GDM1 (cell line): Measurements from ENCODE around the gene POU2F1.
A peak's percentile ranks its signal among the peaks of the same experiment; 100 is the strongest.
"Not testable (repeated sequence)": the region's sequence is repeated elsewhere in the genome, so short reads cannot be mapped to it uniquely, and the experiment has no call there.

Experiments used
- DNase-seq: peaks from one replicate; lab custom pipeline; 2025; lab: John Stamatoyannopoulos, UW

Gene POU2F1

GRCh38 chr1:167314671-167315070 is 94.0 kb downstream of the POU2F1 start:
- no peak for DNase-seq

DNA sequence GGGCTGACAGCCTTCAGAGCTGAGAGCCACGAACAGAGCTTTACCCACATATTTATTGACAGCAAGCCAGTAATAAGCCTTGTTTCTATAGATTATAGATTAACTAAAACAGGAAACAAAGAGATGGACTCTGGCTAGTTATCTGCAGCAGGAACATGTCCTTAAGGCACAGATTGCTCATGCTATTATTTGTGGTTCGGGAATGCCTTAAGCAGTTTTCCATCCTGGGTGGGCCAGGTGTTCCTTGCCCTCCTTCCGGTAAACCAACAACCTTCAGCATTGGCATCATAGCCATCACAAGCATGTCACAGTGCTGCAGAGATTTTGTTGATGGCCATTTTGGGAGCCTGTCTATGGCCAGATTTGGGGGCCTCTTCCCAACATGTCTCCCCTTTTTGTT is 96.8 kb downstream of the POU2F1 start:
- no peak for DNase-seq

DNA sequence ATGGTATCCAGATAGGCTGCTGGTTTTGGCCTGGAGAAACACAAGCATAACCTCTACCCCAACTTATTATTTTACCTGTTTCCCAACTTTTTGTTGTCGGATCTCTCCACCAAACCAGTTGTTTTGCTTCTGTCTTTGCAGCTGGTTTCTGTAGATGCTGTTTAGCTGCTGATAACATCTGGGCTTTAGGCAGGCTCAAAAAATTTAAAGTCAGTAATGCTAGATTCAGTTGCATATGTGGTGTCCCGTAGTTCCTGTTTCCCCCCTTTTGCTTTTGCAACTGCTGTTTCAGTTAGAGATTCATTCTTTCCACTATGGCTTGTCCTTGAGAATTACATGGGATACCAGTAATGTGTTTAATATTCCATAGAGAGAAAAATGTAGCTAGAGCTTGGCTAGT is 98.5 kb downstream of the POU2F1 start:
- not testable (repeated sequence) for DNase-seq

DNA sequence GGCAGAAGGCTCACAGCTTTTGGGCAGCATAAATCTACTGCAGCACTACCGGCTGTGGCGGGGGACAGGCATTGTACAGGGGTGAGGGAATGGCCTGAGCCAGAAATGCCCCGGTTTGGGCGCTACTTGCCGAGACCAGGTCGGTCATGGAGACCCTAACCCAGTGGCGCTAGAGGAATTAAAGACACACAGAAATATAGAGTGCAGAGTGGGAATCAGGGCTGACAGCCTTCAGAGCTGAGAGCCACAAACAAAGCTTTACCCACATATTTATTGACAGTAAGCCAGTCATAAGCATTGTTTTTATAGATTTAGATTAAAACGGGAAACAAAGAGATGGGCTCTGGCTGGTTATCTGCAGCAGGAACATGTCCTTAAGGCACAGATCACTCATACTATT is 101.8 kb downstream of the POU2F1 start:
- DNase-seq: no peak

DNA sequence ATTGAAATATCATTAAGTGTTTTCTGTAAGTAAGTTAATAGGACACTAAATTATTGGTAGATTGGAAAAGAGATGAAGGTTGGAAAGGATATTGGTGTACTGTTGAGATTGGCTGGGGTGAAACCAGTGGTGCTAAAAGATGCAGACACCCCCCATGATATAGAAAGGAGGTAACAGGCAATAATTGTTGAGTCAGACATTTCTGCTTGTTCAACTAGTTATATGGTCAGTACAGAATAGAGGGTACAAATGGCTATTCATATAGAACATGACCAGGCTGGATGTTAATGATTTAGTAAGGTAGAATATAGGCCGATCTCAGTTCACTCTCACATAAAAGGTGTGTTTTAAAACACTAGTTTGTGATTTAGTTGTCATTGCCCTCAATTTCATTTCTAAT is 104.5 kb downstream of the POU2F1 start:
- DNase-seq: no peak

DNA sequence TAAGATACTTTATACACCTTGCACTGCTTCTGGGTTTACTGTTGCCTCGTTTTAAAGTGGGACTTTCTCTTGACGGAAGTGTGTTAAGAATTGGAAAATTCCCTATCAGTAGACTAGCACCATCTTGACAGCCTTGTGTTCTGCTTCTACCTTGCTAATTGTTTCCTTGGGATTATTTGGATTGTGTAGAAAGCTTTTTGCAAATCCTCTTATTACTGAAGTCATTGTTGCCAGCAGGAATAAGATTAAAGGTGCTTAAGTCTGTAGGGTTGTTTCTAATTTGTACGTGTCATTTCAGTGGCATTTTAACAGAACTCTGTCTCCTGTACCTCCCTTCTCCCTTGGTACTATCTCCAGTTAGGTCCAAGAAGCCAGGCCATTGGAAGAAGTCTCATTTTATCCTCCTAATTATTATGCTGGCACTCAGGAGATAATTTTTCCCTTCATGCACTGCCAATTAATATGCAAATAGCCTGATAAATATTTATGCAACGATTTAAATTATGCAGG is 107.7 kb downstream of the POU2F1 start:
- no peak for DNase-seq

DNA sequence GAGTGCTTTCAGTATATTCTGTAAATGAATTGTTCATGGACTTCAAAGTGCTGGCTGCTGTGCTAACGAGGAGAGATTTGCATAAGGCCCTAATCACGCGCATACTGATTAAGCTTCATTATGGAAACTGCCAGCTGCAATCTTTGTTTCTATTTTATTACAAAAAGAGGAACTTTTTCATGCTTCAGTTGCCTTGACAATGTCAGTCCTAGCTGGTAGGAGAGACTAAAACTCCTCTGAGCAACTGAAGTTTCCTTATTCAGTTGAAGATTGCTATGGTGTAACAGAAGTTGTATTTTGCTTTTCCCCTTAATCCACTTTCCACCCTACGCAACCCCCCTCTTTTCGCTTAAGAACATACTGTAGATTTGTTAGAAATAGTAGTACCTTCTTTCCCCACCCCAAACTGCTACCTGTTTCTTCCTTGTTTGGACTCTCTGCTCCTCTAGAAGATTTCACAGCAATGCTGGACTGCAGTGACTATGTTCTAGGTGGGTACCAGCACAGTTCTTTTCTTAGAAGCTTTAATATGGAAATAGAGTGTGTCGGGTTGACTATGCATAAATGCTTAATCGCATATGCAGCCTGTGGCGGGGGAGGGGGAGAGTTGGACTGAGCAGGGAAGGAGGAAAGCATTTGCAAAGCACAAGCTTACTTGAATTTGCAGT is 108.3 kb downstream of the POU2F1 start:
- DNase-seq: peak; percentile 22

DNA sequence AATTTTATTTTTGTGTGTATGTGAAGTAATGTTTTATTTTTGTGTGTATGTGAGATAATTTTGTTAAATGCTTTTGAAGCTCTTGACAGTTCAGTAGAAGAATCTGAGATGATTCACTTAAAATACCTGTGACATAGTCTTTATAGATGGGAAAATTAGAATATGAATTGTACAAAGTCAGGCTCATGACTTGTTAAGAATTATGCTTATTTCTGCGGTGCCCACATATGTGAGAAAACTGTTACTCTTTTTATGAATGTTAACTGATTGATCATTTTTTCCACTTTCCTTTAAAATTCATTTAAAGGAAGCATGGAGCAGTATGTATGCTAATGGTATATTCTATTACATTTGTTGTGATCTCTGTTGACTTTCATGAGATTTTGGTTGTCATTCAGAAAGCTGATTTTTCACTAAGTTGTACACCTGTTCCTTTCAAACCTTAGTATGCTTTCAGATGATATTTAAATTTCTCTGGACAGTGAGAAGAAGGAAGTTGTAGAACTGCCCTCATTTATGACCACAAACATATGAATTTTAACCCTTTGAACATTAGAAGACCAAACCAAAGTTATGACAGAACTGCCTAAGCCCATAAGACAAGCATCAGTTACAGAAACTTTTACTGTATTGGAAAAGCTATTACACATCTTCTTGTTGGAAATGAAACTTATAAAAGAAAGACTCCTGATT is 110.1 kb downstream of the POU2F1 start:
- no peak for DNase-seq

DNA sequence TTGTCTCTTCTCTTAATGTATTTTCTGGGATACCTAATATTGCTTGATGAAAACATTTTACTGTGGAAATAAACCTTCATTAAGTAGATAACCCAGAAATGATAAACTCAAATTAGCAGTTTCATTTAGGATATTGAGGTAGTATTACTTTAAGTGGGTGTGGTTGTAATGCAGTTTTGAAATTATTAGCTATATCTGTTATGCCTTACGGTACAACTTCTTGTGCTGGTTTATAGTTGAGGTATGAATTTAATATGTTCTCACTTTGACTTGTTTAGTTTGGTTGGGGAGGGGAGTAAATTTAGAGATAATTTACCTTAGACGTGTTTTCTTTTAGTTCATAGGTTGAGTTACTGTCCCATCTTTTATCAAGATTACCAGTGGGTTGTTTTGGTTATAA is 111.0 kb downstream of the POU2F1 start:
- no peak for DNase-seq

GRCh38 chr1:167332503-167332902 is 111.8 kb downstream of the POU2F1 start:
- no peak for DNase-seq

DNA sequence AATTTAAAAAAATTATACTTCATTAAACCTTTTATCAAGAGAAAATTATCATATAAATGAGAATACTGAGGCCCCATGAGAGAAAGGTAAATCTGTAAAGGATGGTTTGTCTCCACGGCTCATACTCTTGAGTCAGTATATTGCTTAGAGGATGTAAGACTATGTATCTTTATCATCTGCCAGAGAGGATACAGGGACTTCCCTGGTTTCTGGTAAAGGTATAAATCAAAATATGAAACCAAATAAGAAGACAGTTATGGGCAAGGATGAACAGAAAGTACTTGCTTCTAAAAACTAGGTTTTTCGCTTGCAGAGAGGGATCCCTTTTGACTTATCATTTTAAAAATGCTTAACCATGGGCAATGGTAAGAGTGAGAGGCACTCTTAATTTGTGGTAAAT is 112.4 kb downstream of the POU2F1 start:
- no peak for DNase-seq

GRCh38 chr1:167333703-167334102 is 113.0 kb downstream of the POU2F1 start:
- DNase-seq: no peak

GRCh38 chr1:167339405-167339804 is 118.7 kb downstream of the POU2F1 start:
- DNase-seq: no peak

DNA sequence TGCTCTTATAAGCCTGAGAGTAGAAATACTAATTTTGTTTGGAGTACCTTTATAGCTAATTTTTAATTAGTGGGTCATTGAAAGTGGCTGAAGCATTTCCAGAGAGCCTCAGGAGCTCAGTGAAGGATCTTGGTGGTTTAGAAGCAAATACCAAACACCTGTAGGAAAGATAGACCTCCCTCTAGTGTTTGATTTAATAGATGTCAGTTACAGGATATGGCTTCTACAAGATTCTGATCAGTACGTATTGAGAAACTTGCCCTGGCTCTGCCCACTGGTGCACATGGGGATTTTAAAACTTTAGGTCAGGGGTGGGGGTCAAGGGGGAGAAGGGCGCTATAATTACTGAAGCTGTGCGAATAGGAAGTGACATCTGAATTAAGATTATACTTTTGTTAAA is 122.2 kb downstream of the POU2F1 start:
- DNase-seq: no peak

GRCh38 chr1:167344112-167344511 is 123.4 kb downstream of the POU2F1 start:
- no peak for DNase-seq

DNA sequence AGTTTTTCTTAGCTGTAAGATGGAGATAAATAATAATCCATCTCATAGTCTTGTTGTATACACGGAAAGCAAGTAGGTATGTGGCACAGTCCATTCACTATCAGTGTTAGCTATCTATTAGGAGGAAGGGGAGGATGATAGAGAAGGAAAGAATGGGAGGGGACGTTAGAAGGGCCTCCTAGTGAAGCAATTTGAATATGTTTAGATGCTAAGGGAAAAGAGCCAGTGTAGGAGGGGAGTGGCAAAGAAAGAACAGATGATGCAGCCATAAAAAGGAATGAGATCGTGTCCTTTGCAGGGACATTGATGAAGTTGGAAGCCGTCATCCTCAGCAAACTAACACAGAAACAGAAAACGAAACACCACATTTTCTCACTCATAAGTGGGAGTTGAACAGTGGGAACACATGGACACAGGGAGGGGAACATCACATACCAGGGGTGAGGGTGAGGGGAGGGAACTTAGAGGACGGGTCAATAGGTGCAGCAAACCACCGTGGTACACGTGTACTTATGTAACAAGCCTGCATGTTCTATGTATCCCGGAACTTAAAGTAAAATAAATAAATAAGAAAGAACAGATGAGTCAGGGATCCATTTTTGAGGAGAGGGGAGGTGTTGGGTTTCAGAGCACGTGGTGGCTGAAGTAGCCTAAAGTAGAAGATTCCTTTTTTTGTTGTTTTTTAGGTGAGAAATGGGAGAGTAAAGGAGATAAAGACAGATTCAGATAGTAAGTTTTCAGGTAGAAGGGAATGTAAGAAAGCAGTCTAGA is 124.1 kb downstream of the POU2F1 start:
- no peak for DNase-seq

DNA sequence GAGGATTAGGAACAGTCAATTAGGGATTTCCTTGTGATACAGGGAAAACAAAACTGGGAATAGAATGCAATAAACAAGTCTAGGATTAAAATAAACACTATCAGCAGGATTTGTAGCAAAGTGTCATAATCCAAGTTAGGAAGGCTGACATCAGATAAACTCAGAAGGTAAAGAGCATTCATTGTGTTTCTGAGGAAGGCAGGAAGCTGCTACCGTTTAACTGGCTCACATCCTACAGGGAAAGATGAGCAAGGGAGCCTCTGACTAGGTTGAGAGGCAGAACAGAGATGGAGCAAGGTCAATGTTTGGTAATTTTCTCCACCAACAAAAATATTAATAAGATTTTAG is 124.7 kb downstream of the POU2F1 start:
- DNase-seq: no peak

GRCh38 chr1:167357305-167357704 is 136.6 kb downstream of the POU2F1 start:
- no peak for DNase-seq

DNA sequence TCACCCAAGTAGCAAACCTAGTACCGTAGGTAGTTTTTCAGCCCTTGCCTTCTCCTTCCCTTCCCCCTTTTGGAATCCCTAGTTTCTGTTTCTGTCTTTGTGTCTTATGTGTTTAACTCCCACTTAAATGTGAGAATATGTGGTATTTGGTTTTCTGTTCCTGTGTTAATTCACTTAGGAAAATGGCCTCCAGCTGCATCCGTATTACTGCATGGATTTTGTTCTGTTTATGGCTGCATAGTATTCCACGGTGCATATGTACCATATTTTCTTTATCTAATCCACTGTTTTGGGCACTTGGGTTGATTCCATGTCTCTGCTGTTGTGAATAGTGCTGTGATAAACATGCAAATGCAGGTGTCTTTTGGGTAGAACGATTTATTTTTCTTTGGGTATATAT is 138.6 kb downstream of the POU2F1 start:
- no peak for DNase-seq

DNA sequence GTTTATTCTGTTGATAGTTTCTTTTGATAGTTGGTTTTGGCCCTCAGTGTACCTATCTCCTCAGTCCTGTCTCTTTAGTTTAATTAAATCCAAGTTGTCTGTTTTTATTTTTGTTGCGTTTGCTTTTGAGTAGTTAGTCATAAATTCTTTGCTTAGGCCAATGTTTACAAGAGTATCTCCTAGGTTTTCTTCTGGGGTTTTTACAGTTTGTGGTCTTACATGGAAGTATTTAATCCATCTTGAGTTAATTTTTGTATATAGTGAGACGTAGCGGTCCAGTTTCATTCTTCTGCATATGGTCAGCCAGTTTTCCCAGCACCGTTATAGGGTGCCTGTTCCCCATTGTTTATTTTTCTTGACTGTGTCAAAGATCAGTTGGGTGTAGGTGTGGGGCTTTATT is 139.4 kb downstream of the POU2F1 start:
- DNase-seq: no peak

DNA sequence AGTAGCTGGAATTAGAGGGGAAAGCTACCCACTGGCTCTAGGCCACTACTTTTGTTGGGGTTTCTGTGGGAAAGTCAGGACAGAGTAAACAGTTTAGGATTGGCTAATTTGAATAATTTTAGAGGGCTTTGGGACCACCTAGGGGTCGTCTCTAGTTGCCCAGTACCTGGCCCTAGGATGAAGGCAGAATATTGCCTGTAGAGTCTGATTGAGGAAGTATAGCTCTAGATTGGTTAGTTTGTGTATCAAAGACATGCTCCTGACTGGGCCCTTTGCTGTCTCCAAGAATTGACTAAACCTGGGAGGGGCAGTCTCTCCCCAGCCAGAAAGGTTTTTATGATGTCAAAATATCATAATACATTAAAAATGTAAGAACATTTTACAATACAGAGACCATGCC is 142.0 kb downstream of the POU2F1 start:
- no peak for DNase-seq

- DNase-seq: no peak
These were observed 144.1 kb downstream of the POU2F1 start for GRCh38 chr1:167364826-167365225.

- DNase-seq: no peak
These were observed 144.7 kb downstream of the POU2F1 start for GRCh38 chr1:167365360-167365759.
